ENCODE data around the gene MTMR11. TPM values are rescaled to one million over a fixed set of nuclear protein-coding genes. Genes with fewer than 3 reads are reported as not detected.

MTMR11 gene
- total and polyA plus RNA-seq, 9 of the 15 experiments (the other 6 are each of a cell fraction or from before 2014, with no cell fraction given): 0.09 to 1.6 (median 0.51) TPM

GRCh38 chr1:149945206-149945605 lies 8.5 kb upstream of the MTMR11 start:
- H3K9me1 ChIP-seq (ENCODE audit: control insufficient read depth, insufficient read depth, low read length): no peaks in the 10 kb centered on the region
- no peaks in the 10 kb centered on the region for H3K27me3 ChIP-seq (ENCODE audit: control insufficient read depth in 2 of 2, insufficient read depth in 2 of 2, low read length in 2 of 2)
- intact Hi-C loops (cut with micrococcal nuclease) (no loop called here), in situ Hi-C loops (cut with MboI) (no loop called here)
- no peak overlapping the region for H3K4me2 ChIP-seq (ENCODE audit: insufficient read depth, low read length)
- ATAC-seq (no peak), FAIRE-seq (no peak), DNase-seq (ENCODE audit: extremely low read depth in 1 of 4, low spot score in 3 of 4) (no peak)
- no TSS peak for BruUV-seq (replicated peaks)
- ChIA-PET CTCF (ENCODE audit: low intra/inter-chr PET ratio) (no interaction called here), POLR2A (interaction anchor here (0.7 kb wide), 1 partner anchor 96 kb away, joined by 3 read pairs; no protein-coding TSS in a partner anchor)
- H3K36me3 ChIP-seq (ENCODE audit: control insufficient read depth, insufficient read depth, low read length): peaks cover 47% of the 10 kb centered on the region
- H3K9me3 ChIP-seq (replicated peaks; ENCODE audit: control insufficient read depth, insufficient read depth, low read depth, low read length): no peaks in the 10 kb centered on the region
- no peak overlapping the region for H3K4me3 ChIP-seq
- H3K9ac ChIP-seq (ENCODE audit: insufficient read depth in 1 of 2, low read depth in 2 of 2, low read length in 2 of 2): no peak overlapping the region; a peak in 1 of 4 replicates
- 89% methylated on average over 4 of the region's 4 CpGs for WGBS (ENCODE audit: insufficient coverage, low coverage, missing lambda C conversion rate)
- H3K4me1 ChIP-seq (replicated peaks in 1 of 2; ENCODE audit: control insufficient read depth in 2 of 2, insufficient read depth in 2 of 2, low read length in 2 of 2): peaks cover 0 to under 1% of the 10 kb centered on the region in 2 experiments; a peak in 2 of 5 replicates
- no peaks in the 10 kb centered on the region for H4K20me1 ChIP-seq (replicated peaks; ENCODE audit: control insufficient read depth, insufficient read depth, low read length)
- H3K27ac ChIP-seq (ENCODE audit: extremely low read depth, low read depth, low read length): no peak overlapping the region
- H3K79me2 ChIP-seq (ENCODE audit: control insufficient read depth, insufficient read depth, low read length): no peaks in the 10 kb centered on the region
- TF ChIP-seq KDM4B (IDR thresholded peaks at IDR 0.05; ENCODE audit: borderline replicate concordance in 2 of 2, low read depth in 1 of 2) (no peak), RBM34 (IDR thresholded peaks at IDR 0.05; ENCODE audit: borderline replicate concordance, insufficient read depth, low read length) (no peak), TFAM (CRISPR knock-in tag; conservative IDR thresholded peaks at IDR 0.05) (no peak), ZC3H4 (CRISPR knock-in tag; IDR thresholded peaks at IDR 0.05; ENCODE audit: borderline replicate concordance) (no peak), SMAD2 (IDR thresholded peaks at IDR 0.05; ENCODE audit: low read depth, low read length) (no peak), FOXK1 (CRISPR knock-in tag; IDR thresholded peaks at IDR 0.05; ENCODE audit: borderline replicate concordance) (no peak), GABPB1 (CRISPR knock-in tag; IDR thresholded peaks at IDR 0.05) (no peak), CREB1 (IDR thresholded peaks at IDR 0.05) (no peak), CREB1 (CRISPR knock-in tag; IDR thresholded peaks at IDR 0.05) (no peak), USF2 (CRISPR knock-in tag; IDR thresholded peaks at IDR 0.05) (no peak), ZNF282 (CRISPR knock-in tag; IDR thresholded peaks at IDR 0.05) (no peak), ZNF644 (tag; IDR thresholded peaks at IDR 0.05; ENCODE audit: low read depth) (no peak), SMARCE1 (IDR thresholded peaks at IDR 0.05) (no peak), FOXA3 (CRISPR knock-in tag; conservative IDR thresholded peaks at IDR 0.05 in 1 of 2, IDR thresholded peaks at IDR 0.05 in 1 of 2) (no peak)
- TF ChIP-seq, protein P1, sequence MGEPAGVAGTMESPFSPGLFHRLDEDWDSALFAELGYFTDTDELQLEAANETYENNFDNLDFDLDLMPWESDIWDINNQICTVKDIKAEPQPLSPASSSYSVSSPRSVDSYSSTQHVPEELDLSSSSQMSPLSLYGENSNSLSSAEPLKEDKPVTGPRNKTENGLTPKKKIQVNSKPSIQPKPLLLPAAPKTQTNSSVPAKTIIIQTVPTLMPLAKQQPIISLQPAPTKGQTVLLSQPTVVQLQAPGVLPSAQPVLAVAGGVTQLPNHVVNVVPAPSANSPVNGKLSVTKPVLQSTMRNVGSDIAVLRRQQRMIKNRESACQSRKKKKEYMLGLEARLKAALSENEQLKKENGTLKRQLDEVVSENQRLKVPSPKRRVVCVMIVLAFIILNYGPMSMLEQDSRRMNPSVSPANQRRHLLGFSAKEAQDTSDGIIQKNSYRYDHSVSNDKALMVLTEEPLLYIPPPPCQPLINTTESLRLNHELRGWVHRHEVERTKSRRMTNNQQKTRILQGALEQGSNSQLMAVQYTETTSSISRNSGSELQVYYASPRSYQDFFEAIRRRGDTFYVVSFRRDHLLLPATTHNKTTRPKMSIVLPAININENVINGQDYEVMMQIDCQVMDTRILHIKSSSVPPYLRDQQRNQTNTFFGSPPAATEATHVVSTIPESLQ (CRISPR knock-in tag; IDR thresholded peaks at IDR 0.05): no peak
- H2AFZ ChIP-seq (ENCODE audit: low read depth, low read length): no peak overlapping the region

Data from K562 (cell line).